Putamen (tissue), 1 donor: Measurements from ENCODE around the gene PYGB.
"Not testable (repeated sequence)": the region's sequence is repeated elsewhere in the genome, so short reads cannot be mapped to it uniquely, and the experiment has no call there.

Experiments used
- DNase-seq: peaks from one replicate; pipeline ENCODE4 v3.0.0-alpha.2; 2016; ENCODE audit warnings: low spot score

Gene PYGB

DNA sequence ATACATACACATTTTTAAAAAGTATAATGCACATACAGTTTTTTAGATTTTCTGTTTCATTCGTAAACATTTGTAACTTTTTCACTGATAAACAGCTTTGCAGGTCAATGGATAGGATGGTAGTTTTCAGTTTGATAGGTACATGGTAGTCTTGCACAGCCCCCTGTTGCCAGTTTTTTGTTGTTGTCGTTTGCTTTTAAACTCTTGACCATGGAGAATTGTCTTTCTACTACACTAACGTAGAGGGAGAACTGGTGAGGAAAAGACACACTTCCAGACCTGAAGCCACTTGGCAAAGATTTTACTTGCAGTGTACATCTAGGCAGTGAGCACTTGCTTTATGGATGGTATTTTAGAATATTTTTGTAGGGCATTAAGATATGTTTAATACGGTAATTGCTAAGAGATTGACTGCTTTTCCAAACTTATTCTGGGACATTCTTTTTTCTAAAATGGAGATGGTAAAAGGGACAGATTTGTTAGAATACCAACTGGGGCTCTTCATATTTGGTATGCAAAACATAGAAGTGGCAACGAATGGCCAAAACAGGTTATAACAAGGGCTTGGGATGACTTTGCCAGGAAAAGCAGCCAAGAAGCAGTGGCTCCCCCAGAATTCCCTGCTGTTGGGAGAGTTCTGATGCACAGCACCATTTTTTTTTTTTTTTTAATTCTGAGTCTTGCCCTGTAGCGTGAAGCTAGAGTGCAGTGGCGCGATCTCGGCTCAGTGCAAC is 1.5 kb downstream of the PYGB start:
- DNase-seq = no peak

DNA sequence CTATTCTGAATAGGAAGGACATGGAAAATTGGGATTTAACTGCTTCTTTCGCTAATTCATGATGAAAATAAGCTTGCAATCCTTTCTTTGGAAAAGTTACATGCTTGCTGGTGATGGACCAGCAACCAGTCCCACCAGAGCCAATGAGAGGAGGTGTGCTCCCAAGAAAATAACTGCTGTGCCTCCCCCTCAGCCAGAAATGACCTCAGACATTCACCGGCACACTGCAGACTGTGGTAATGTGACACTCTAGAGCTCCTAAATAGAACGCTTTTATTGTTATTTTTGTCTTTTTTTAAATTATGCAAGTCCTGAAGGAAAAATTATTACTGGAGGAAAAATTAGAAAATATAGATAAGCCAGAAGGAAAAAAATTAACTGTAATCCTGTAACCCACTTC is 2.6 kb downstream of the PYGB start:
- DNase-seq = no peak

DNA sequence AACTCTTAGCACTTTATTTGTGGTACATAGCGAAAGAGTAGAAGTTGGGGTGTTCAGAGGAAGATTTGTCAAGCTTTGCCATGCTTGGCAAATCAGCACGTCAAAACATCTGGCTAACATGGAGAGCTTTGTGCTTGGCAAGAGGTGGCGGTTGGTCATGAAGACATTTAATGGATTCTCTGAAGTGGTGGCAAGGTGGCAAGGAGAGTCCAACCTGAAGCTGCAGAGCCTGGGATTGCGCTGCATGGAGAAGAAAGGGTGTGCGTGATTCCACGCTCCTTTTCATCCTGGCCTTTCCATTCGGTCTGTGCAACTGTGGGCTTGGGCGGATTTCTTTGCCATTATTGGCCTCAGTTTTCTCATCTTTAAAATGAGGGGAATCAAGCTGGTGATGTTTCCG is 3.1 kb downstream of the PYGB start:
- no peak for DNase-seq

DNA sequence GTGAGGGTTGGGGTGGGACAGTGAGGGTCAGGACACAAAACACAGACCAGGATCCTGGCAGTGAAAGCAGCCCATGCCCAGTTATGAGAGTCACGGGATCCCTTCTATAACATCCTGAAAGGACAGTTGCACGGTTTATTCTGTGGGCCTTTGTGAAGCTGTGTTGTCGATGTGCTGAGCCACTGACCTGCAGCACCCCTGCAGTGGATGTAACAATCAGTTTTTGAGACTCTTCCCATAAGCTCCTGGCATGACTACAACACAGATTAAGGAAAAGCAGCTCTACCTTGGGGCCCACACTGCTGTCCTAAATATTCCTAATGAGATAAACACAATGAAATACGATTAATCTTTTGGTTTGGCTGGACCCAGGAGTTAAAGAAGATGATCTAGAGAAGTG is 3.7 kb downstream of the PYGB start:
- DNase-seq = no peak

DNA sequence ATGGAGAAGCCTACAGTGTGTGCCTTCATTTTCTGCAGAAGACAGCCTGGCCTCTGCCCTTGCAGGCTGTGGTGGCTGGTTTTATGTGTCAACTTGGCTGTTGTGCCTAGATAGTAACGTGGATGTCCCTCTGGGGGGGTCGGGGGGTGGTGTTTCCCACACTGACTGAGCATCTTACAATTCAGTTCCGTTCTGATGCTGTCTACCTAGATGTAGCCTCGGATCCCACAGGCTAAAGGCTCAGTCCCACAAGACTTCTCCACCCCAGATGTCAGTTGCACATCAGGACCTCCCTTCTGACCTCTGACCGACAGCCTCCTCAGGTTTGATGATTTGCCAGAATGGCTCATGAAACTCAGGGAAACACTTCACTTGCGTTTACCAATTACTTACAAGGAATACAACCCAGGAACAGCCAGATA is 4.4 kb downstream of the PYGB start:
- no peak for DNase-seq

DNA sequence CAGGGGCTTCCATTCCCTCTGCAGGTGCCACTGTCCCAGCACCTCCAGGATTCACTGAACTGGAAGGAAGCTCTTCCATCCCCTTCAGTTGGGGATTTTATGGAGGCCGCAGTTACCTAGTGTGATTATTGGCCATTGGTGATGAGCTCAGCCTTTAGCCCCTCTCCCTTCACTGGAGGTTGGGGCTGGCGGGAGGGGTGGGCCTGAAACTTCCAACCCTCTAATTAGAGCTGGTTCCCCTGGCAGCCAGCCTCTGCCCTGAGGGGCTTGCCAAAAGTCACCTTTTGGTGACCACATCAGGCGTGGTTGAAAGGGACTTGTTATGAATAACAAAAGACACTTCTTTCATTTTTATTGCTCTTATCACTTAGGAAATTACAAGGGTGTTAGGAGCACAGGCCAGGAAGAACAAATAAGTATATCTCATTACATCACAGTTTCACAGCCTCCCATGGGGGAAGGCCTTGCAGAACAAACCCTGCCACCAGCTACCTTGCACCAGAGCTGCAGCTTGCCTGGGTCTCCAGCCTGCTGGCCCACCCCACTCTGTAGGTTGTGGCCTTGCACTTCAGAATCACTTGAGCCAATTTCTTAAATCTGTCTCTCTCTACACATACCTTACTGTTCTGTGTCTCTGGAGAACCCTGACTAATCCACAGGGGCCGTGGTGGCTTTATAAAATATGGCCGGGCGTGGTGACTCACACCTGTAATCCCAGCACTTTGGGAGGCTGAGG is 5.0 kb downstream of the PYGB start:
- DNase-seq = no peak

DNA sequence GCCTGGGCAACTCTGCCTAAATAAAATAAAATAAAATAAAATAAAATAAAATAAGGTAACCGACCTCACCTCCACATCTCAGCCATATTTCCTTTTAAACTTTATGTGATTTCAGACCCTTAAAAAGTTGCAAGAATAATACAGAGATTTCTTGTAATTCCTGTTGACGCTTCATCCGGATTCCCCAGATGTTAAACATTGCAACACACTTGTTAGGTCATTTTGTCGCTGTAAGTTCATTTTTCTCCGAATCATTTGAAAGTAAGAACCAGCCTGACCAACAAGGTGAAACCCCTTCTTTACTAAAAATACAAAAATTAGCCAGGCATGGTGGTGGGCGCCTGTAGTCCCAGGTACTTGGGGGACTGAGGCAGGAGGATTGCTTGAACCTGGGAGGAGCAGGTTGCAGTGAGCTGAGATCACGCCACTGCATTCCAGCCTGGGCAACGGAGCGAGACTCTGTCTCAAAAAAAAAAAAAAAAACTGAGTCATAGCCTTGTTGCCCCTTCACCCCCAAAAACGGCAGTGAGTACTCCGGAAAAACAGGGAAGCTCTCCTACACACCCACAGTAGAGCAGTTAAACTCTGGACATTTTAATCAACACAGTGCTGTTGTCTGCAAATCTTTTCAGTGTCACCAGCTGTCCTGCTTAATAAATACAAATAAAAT is 5.9 kb downstream of the PYGB start:
- no peak for DNase-seq

DNA sequence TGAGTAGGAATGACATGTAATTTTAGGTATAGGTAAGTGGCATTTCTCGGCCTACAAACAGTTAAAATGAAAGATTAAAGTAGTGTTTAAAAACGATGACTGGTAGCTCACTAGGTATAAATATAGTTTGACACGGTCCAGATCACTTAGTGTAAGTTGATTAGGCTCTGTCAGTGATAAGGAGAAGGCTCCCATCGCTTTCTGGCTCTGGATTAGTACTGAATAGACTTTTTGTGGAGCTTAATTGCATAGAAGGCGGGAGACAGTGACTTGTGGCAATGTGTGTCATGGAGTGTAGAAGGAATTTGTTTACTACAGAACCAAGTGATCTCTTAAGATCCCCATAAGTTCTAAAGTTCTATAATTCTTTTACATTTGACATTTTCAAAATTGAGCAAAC is 6.7 kb downstream of the PYGB start:
- no peak for DNase-seq

DNA sequence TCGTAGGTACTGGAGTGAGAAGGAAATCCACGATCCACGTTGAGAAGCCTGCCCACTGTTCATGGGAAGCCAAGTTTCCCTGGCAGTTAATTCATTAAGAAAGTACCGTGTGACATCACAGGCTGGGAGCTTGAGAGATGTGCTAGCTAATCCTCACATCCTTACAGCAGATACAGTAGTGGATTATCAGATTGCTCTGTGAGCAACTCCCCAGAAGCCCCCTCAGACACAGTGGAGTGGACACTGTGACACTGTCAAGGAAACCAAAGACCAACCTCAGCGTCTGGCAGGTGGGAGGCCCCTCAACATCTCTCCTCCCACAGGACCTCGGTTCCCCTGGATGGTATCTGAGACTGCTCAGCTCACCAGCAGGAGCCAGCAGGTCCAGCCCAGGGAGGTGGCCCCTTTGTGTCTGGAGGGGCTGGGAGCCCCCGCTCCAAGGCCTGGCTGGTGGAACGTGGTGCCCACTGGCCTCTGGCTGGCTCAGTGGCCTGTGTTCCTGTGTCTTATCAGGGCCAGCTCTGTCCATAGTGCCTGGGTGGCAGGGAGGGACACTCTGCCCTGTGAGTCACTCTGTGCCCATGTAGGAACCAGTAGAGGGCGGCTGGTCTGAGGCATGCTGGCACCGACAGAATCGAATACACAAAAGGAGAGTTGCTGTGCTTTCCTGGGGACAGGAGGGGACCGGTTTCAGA is 7.2 kb downstream of the PYGB start:
- DNase-seq = no peak

DNA sequence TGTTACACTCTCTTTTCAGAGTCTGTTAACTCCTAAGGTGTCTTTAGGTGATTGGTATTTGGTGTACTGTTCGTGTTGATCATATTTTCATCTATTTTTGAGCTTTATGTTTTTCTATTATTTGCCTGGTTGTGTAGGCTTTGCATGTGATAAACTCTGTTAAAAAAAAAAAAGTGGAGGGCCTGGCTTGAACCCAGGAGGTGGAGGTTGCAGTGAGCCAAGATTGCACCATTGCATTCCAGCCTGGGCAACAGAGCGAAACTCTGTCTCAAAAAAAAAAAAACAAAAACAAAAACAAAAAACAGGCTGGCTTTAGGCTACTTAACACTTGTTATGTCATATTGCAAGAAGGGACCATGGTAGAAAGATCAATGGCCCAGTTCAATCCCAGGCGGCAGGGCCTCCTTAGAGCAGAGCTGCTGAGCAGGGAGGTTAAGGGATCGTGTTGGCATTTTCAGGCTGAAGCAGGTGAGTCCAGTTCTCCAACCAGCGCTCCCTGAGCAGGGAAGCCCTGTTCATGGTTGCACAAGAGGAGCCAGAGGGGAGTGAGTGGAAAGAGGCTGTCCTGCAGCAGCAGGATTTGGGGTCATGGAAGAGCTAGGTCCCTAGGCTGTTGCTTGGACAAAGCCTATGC is 8.5 kb downstream of the PYGB start:
- no peak for DNase-seq

DNA sequence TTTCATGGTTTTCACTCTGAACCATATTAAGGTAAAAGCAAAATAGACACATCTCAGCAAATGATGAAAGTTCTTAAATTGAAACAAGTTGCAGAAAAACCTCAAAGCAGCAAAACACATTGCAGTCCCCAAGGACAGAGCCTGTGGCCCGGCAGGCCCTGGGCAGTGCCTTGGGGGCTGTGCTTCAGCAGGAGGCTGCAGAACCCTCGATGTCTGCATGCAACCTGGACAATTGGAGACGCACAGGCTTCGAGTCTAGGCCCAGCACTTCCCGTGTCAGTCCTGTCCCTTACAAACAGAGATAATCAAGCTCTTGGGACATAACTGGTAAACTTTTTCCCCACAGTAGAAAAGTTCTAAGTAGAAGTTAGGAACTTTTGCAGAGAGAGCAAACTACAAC is 9.2 kb downstream of the PYGB start:
- no peak for DNase-seq

DNA sequence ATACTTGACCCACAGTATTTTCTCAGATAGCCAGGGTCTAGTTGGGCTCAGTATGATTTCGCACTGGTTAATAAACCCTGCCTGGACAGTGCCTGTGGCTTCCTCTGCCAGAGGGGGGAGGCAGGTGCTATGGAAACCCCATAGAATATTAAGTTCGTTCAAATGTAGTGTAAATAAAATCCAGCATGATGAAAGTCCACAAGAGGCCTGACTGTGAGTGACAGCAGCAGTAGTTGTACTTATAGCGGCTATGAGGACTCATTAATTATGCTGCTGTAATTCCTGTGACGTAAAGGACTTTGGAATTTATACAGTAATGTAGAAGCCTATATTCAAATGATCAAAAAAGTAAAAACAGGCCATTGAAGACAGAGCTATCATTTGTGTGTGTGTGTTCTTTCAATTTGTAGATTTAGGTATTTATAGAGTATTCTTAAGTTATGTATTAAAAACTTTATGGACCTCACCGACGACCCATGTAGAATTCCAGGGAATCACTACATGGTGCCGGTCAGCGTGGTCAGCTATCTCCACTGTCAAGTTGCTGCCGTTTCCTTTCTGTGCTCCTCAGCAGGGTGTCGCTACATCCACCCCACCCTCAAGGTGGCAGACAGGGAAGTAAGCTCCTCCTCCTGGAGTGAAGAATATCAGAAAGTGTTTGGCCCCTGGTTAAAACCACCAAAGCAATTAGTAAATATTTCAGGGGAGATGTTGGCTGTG is 10.0 kb downstream of the PYGB start:
- no peak for DNase-seq

DNA sequence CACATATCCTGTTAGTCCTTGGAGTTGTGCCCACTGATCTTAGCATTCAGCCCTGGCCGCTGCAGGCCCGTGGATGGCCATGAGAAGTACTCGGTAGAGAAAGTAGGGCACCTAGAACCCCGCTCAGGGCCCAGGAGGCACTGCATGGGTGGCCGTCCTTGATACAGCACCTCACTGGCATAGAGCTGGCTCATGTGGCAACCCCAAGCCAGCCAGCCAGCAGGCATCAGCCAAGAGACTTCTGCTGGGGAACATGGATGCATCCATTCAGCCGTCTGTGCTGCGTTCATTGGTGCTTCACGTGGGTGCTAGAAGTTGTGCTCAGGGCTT is 10.6 kb downstream of the PYGB start:
- DNase-seq = no peak

DNA sequence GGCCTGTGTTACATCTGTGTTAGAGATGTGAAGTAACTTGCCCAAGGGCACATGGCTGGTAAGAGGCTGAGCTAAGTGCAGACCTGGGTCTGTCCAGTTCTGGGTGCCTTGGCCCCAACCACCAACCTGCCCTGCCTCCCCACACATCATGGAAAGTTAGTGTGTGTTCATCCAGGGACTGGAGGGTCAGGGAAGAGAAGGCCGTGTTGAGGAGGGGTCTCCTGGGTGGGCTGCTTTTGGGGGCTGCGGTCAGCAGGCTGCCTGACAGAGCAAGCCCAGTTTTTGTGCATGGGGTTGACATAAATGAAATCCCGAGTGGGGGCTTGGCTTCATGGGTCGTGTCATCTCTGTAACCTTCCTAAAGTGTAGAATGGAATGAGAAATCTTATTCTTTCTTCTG is 10.9 kb downstream of the PYGB start:
- no peak for DNase-seq

DNA sequence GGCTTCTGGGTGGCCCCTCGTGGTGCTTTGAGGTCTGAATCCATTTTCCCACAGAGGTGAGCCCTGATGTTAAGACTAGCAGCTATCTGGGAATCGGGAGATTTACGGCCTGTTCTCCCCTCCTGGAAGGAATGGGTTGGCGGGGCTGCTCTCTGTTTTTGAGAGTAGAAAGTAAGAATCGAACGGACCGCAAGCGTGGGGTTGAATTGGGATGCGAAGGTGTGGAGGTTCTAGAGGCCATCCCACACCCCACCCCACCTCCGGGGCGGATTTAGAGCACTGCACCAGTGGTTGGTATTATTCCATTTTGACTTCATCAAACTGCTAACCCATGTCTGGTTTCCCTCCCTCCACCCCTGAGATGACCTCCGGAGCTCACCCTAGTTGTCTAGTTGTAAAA is 11.5 kb downstream of the PYGB start:
- DNase-seq = no peak

DNA sequence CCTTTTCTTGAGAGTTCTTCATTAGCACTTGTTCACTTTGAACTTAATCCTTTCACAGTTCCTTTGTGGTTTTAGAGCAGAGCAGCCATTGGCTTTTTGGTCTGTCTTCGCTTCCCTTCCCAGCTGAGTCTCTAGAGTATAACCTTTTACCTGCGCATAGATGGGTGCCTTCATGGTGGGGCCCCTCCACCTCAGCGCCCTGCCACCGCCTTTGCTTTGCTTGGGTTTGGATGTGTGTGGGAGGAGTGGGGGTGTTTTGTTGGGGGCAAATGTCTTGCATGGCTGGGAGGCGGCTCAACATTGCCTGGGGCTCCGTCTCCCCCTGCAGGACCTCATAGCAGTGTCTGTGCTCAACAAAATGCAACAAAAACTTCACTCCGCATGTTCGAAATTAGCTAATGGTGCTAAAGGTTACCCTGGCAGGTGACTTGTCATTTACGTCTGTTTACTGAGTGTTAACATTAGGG is 11.9 kb downstream of the PYGB start:
- DNase-seq = no peak

DNA sequence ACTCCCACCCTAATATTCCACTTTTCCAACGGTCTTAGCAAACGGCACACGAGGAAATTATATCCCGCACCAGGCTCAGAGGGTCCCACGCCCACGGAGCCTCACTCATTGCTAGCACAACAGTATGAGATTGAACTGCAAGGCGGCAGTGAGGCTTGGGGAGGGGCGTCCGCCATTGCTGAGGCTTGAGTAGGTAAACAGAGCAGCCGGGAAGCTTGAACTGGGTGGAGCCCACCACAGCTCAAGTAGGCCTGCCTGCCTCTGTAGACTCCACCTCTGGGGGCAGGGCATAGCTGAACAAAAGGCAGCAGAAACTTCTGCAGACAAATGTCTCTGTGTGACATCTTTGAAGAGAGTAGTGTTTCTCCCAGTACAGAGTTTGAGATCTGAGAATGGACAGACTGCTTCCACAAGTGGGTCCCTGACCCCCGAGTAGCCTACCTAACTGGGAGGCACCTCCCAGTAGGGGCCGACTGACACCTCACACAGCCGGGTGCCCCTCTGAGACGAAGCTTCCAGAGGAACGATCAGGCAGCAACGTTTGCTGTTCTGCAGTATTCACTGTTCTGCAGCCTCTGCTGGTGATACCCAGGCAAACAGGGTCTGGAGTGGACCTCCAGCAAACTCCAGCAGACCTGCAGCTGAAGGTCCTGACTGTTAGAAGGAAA is 13.0 kb downstream of the PYGB start:
- DNase-seq = not testable (repeated sequence)

DNA sequence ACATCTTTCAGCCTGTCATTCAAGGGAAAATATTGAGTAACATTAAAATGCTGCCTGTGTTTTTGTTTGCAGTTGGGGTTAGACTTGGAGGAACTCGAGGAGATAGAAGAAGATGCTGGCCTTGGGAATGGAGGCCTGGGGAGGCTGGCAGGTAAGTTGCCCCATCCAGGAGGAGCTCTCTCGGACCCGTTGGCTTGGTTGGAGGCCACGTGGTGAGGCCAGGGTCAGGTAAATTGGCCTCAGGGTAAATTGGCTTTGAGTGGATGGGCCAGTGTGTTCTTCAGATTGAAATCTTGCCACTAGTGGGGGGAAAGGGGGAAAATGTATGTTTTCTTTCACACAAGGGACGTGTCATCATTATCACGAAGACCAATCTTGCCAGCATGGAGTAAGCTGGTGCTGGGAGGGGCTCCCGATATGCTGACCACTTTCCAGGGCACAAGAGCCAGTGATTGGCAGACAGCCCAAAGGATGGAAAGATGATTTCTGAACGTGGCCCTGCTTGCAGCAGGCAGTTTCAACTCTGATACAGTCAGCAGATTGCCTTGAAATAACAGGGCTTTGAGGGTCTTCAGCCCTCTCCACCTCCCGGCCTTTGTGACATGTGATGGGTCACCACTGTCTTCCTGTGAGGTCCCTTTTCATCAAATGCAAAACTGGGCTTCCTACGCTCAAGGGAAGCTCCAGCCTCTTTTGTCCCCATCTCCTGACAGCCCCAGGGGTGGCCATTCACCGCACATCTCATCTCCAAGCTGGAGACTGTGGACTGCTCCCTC is 21.4 kb downstream of the PYGB start:
- DNase-seq = no peak

DNA sequence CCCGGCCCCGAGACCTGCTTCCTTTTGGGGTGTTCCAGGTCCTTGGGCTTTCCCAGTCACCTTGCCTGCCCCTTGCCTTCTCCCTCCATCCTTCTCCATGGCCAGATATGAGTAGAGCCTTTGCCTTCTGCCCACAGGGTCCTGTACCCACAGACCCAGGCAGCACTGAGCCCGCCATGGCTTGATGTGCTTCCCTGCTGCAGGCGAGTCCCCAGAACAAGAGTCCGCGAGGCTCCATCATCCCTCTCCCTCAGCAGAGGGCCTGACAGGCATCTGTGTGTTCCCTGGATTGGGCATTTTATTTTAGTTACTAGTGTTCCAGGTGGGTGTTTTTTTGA is 21.9 kb downstream of the PYGB start:
- no peak for DNase-seq

DNA sequence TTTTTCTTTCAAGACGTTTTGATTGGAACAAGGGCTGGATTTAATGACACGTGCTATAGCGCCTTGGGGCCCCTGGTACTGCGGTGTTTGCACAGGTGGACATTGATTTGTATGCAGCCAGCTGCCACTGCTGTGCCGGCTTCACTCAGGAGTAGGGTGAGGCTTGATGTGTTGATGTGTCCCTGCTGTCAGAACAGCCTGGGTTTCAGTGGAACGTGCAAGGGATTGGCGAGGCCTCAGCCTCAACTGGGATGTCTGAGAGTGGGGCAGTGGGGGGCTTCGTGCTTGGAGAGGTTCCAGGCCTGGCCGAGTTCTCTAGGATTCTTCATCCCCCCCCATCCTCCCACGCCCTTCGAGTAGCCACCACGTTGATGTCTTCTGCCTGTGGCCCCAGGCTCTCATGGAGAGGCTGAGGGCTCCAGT is 23.0 kb downstream of the PYGB start:
- DNase-seq = no peak
